ENCODE data around the gene PHACTR1.
"Not testable (repeated sequence)": the region's sequence is repeated elsewhere in the genome, so short reads cannot be mapped to it uniquely, and the experiment has no call there.

Gene PHACTR1

DNA sequence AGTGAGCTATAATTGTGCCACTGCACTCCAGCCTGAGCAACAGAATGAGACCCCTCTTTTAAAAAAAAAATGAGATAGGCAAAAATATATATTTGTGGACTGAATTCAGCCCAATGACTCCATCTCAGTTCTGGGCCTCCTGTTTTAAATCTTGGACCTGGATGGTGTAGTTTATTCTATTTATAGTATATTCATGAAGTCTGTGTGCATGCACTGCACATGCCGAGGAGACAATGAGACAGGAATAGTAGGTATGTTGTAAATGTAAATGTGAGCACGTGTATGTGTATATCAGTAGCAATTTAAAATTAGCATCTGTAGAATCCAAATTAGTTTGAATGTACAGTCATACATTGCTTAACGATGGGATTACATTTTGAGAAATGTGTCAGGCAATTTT, 520.8 kb downstream of the PHACTR1 start:
- no peaks in the 10 kb centered on the region for H3K9me3 ChIP-seq (ENCODE audit: control insufficient read depth, low read length)
- WGBS, 2 experiments, result 95 to 98% methylated on average over 3 of the region's 3 CpGs
- no peak overlapping the region for H3K4me3 ChIP-seq (ENCODE audit: insufficient read depth, low read depth, low read length)
- no peaks in the 10 kb centered on the region for H3K4me1 ChIP-seq (ENCODE audit: control insufficient read depth, insufficient read depth, low read length)
- no peaks in the 10 kb centered on the region for H3K27me3 ChIP-seq (ENCODE audit: control insufficient read depth, insufficient read depth, low read length, poor library complexity, severe bottlenecking)
- H3K36me3 ChIP-seq (ENCODE audit: control insufficient read depth, insufficient read depth, low read length), result no peaks in the 10 kb centered on the region
- H3K27ac ChIP-seq (ENCODE audit: insufficient read depth, low read depth, low read length, poor library complexity, severe bottlenecking), result no peak overlapping the region

DNA sequence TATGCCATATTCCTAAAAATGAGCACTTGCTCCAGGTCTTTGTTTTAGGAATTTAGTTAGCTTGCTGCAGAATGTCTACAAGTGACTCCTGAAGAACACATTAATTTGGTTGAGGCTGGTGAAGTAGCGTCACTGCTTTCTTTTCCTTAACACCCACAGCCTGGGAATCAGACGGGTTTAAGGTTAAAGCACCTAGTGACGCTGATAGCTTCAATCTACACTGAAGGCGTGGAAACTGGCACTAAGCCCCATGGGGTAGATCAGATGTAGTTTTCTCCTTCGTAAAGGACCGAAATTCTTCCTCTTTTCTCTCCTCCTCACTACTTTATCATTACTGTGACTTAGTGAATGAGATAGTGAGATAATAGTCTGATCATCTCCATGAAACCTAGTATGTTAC, 521.5 kb downstream of the PHACTR1 start:
- H3K36me3 ChIP-seq (ENCODE audit: control insufficient read depth, insufficient read depth, low read length), result no peaks in the 10 kb centered on the region
- no peaks in the 10 kb centered on the region for H3K27me3 ChIP-seq (ENCODE audit: control insufficient read depth, insufficient read depth, low read length, poor library complexity, severe bottlenecking)
- H3K4me3 ChIP-seq (ENCODE audit: insufficient read depth, low read depth, low read length), result no peak overlapping the region
- H3K4me1 ChIP-seq (ENCODE audit: control insufficient read depth, insufficient read depth, low read length), result no peaks in the 10 kb centered on the region
- 89 to 100% methylated on average over 4 of the region's 6 CpGs for WGBS, 2 experiments
- no peak overlapping the region for H3K27ac ChIP-seq (ENCODE audit: insufficient read depth, low read depth, low read length, poor library complexity, severe bottlenecking)
- H3K9me3 ChIP-seq (ENCODE audit: control insufficient read depth, low read length), result no peaks in the 10 kb centered on the region

DNA sequence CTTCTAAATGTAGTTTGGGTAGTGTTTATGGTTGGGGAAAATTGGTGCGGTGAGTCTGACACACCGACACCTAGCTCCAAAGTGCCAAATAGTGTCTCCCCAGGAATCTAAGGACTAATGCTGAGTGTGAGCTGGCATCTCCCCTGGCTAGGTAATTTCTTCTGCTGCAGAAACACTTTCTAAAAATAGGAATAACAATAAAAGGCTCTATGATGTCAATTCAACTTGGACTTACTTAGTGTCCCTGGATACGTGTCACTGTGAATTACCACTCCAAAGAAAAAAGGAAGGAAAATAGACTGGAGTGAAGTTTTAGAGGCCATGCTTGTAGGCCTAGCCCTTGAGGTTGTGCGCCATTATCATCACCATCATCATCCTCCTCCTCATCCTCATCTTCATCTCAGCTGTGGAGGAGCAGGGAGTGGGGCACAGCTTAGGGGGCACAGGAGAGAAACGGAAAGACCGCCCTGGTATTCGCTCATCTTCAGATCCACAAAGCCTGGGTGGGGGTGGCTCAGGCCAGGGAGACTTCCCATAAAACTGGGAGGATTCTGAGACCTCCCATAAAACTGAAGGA, 522.2 kb downstream of the PHACTR1 start:
- no peak overlapping the region for H3K4me3 ChIP-seq (ENCODE audit: insufficient read depth, low read depth, low read length)
- 84 to 87% methylated on average over 7 of the region's 7 CpGs for WGBS, 2 experiments

GRCh38 chr6:13239530-13240455, 523.2 kb downstream of the PHACTR1 start:
- 94 to 95% methylated on average over 9 of the region's 9 CpGs for WGBS, 2 experiments

More for the DNA sequence above, 522.2 kb downstream of the PHACTR1 start:
- Histone ChIP-seq H3K9me3 (ENCODE audit: control insufficient read depth, low read length) (no peaks in the 10 kb centered on the region), H3K36me3 (ENCODE audit: control insufficient read depth, insufficient read depth, low read length) (no peaks in the 10 kb centered on the region), H3K27me3 (ENCODE audit: control insufficient read depth, insufficient read depth, low read length, poor library complexity, severe bottlenecking) (no peaks in the 10 kb centered on the region), H3K27ac (ENCODE audit: insufficient read depth, low read depth, low read length, poor library complexity, severe bottlenecking) (no peak overlapping the region), H3K4me1 (ENCODE audit: control insufficient read depth, insufficient read depth, low read length) (no peaks in the 10 kb centered on the region)

DNA sequence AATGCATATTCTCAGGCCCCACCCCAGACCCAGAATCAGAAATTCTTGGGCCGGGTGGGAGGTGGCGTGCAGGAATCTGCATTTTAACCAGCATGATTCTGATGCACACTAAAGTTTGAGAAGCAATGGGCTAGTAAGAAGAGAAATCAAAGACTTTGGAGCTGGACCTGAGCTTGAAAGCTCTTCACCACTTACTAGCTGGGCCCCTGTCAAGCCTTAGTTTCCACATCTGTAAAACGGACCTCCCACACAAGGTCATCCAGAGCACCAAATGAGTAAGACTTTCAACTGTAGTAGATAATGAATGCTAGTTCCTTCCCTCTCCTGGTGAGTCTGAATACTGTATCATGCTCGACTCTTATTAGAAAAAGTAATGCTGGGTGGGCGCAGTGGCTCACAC, 524.8 kb downstream of the PHACTR1 start:
- Histone ChIP-seq H3K4me1 (ENCODE audit: control insufficient read depth, insufficient read depth, low read length) (no peaks in the 10 kb centered on the region), H3K4me3 (ENCODE audit: insufficient read depth, low read depth, low read length) (no peak overlapping the region), H3K27ac (ENCODE audit: insufficient read depth, low read depth, low read length, poor library complexity, severe bottlenecking) (no peak overlapping the region), H3K36me3 (ENCODE audit: control insufficient read depth, insufficient read depth, low read length) (no peaks in the 10 kb centered on the region), H3K9me3 (ENCODE audit: control insufficient read depth, low read length) (no peaks in the 10 kb centered on the region), H3K27me3 (ENCODE audit: control insufficient read depth, insufficient read depth, low read length, poor library complexity, severe bottlenecking) (no peaks in the 10 kb centered on the region)
- WGBS, 2 experiments, result 94 to 95% methylated on average over 5 of the region's 5 CpGs

More at GRCh38 chr6:13239530-13240455, 523.2 kb downstream of the PHACTR1 start:
- H3K27ac ChIP-seq (ENCODE audit: insufficient read depth, low read depth, low read length, poor library complexity, severe bottlenecking), result no peak overlapping the region
- no peaks in the 10 kb centered on the region for H3K4me1 ChIP-seq (ENCODE audit: control insufficient read depth, insufficient read depth, low read length)
- no peak overlapping the region for H3K4me3 ChIP-seq (ENCODE audit: insufficient read depth, low read depth, low read length)
- no peaks in the 10 kb centered on the region for H3K9me3 ChIP-seq (ENCODE audit: control insufficient read depth, low read length)
- H3K36me3 ChIP-seq (ENCODE audit: control insufficient read depth, insufficient read depth, low read length), result no peaks in the 10 kb centered on the region
- H3K27me3 ChIP-seq (ENCODE audit: control insufficient read depth, insufficient read depth, low read length, poor library complexity, severe bottlenecking), result no peaks in the 10 kb centered on the region

DNA sequence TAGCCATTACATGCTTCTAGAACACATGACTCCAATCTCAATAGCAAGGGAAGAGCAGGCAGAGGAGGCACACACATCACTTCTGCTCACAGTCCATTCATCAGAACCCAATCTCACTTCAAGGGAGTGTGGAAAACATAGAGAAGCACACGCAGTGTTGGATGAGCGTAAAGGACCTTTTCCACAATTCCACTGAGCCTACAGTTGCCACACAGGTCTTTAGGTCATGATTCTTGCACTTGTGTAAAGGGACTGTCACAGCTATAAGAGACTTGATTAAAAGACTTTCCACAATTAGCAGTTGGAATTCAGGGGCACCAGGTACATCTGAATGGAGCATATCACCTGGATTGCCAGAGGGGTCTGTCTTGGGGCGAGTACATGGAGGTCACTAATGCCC, 525.6 kb downstream of the PHACTR1 start:
- H3K9me3 ChIP-seq (ENCODE audit: control insufficient read depth, low read length), result no peaks in the 10 kb centered on the region
- no peak overlapping the region for H3K27ac ChIP-seq (ENCODE audit: insufficient read depth, low read depth, low read length, poor library complexity, severe bottlenecking)
- 94 to 96% methylated on average over 3 of the region's 3 CpGs for WGBS, 2 experiments
- H3K27me3 ChIP-seq (ENCODE audit: control insufficient read depth, insufficient read depth, low read length, poor library complexity, severe bottlenecking), result no peaks in the 10 kb centered on the region
- no peak overlapping the region for H3K4me3 ChIP-seq (ENCODE audit: insufficient read depth, low read depth, low read length)
- H3K36me3 ChIP-seq (ENCODE audit: control insufficient read depth, insufficient read depth, low read length), result no peaks in the 10 kb centered on the region
- H3K4me1 ChIP-seq (ENCODE audit: control insufficient read depth, insufficient read depth, low read length), result no peaks in the 10 kb centered on the region

DNA sequence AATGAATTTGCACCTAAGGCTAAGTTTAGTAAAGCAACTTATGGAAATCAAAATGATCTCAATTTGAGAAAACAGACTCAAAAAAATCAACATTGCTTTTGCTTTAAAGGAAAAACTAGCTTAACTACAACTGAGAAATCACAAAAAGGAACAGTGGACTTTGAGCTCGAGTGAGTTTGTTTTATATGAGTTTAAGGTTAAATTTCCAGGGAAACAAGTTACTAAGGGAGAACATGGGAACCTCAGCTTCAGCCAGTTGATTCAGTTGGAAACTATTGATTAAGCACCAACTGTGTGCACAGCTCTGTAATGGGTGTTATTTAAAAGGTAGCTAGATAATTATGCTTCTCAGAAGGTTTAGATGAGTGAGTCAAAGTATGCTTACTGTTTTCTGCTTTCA, 526.0 kb downstream of the PHACTR1 start:
- Histone ChIP-seq H3K4me1 (ENCODE audit: control insufficient read depth, insufficient read depth, low read length) (no peaks in the 10 kb centered on the region), H3K9me3 (ENCODE audit: control insufficient read depth, low read length) (no peaks in the 10 kb centered on the region), H3K4me3 (ENCODE audit: insufficient read depth, low read depth, low read length) (no peak overlapping the region), H3K27me3 (ENCODE audit: control insufficient read depth, insufficient read depth, low read length, poor library complexity, severe bottlenecking) (no peaks in the 10 kb centered on the region), H3K27ac (ENCODE audit: insufficient read depth, low read depth, low read length, poor library complexity, severe bottlenecking) (no peak overlapping the region), H3K36me3 (ENCODE audit: control insufficient read depth, insufficient read depth, low read length) (no peaks in the 10 kb centered on the region)
- WGBS, 2 experiments, result 90 to 92% methylated on average over 1 of the region's 1 CpG

GRCh38 chr6:13243033-13243432, 526.5 kb downstream of the PHACTR1 start:
- no peak overlapping the region for H3K4me3 ChIP-seq (ENCODE audit: insufficient read depth, low read depth, low read length)
- no peaks in the 10 kb centered on the region for H3K9me3 ChIP-seq (ENCODE audit: control insufficient read depth, low read length)
- H3K27ac ChIP-seq (ENCODE audit: insufficient read depth, low read depth, low read length, poor library complexity, severe bottlenecking), result no peak overlapping the region
- no peaks in the 10 kb centered on the region for H3K27me3 ChIP-seq (ENCODE audit: control insufficient read depth, insufficient read depth, low read length, poor library complexity, severe bottlenecking)
- H3K36me3 ChIP-seq (ENCODE audit: control insufficient read depth, insufficient read depth, low read length), result no peaks in the 10 kb centered on the region
- peaks cover 4% of the 10 kb centered on the region for H3K4me1 ChIP-seq (ENCODE audit: control insufficient read depth, insufficient read depth, low read length)
- 83 to 89% methylated on average over 1 of the region's 1 CpG for WGBS, 2 experiments

GRCh38 chr6:13243745-13244144, 527.2 kb downstream of the PHACTR1 start:
- not testable (repeated sequence) for H3K36me3 ChIP-seq (ENCODE audit: control insufficient read depth, insufficient read depth, low read length); H3K27ac ChIP-seq (ENCODE audit: insufficient read depth, low read depth, low read length, poor library complexity, severe bottlenecking); H3K4me3 ChIP-seq (ENCODE audit: insufficient read depth, low read depth, low read length); H3K9me3 ChIP-seq (ENCODE audit: control insufficient read depth, low read length); H3K27me3 ChIP-seq (ENCODE audit: control insufficient read depth, insufficient read depth, low read length, poor library complexity, severe bottlenecking); H3K4me1 ChIP-seq (ENCODE audit: control insufficient read depth, insufficient read depth, low read length)
- 94 to 97% methylated on average over 5 of the region's 5 CpGs for WGBS, 2 experiments

DNA sequence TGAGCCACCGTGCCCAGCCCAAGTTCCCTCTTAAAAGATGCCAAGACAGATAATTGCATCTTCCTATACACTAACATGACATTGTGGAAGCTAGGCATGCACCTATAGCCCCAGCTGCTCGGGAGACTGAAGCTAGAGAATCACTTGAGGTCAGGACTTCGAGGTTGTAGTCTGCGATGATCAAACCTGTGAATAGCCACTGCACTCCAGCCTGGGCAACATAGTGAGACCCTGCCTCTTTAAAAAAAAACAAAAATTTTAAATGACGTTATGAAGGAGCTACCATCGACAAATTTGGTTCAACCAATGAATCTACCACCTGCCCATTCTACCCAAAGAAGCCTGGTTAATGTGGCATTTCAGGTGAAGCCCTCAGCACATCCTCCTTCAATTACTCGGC, 531.1 kb downstream of the PHACTR1 start:
- Histone ChIP-seq H3K27ac (ENCODE audit: insufficient read depth, low read depth, low read length, poor library complexity, severe bottlenecking) (no peak overlapping the region), H3K4me1 (ENCODE audit: control insufficient read depth, insufficient read depth, low read length) (peaks cover 15% of the 10 kb centered on the region), H3K4me3 (ENCODE audit: insufficient read depth, low read depth, low read length) (no peak overlapping the region), H3K36me3 (ENCODE audit: control insufficient read depth, insufficient read depth, low read length) (no peaks in the 10 kb centered on the region), H3K27me3 (ENCODE audit: control insufficient read depth, insufficient read depth, low read length, poor library complexity, severe bottlenecking) (no peaks in the 10 kb centered on the region), H3K9me3 (ENCODE audit: control insufficient read depth, low read length) (no peaks in the 10 kb centered on the region)
- WGBS, 2 experiments, result 94 to 95% methylated on average over 7 of the region's 7 CpGs
